ENCODE results near the gene SCAMP2. TPM values are rescaled to one million over a fixed set of nuclear protein-coding genes. Genes with fewer than 3 reads are reported as not detected.

The SCAMP2 gene
- total RNA-seq, 4 donors from 2014 or later = 15.9 to 67.5 (median 33.0) TPM

DNA sequence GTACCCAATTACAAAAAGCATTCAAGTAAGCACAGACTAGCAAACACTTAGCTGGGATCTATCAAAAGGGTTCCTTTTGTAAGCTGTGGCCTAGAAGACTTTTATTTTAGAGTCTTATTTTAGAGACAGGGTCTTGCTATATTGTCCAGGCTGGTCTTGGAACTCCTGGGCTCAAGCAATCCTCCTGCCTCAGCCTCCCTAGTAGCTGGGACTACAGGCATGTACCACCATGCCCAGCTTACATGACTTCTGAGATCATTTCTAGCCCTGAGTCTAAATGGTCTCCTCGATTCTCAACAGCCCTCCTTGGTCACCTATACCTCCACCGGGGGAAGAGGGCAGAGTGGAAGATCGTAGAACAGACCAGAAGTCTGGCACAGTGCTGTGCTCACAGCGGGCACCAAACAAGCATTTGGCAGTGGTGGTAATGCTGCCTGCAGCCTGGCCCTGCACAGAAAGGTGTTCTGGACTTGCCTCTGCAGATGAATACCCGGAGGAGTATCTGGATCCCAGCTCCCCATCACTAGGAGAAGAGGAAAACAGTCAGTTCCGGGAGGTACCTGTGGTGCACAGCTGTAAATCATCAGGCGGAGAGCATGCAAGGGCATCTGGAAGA lies 31.1 kb upstream of the SCAMP2 start:
- Histone ChIP-seq H3K9me3 (no peaks in the 10 kb centered on the region), H3K4me3 (no peak overlapping the region), H3K27ac (no peak overlapping the region), H3K36me3 (no peaks in the 10 kb centered on the region), H3K27me3 (no peaks in the 10 kb centered on the region), H3K4me1 (peaks cover 10 to 15% of the 10 kb centered on the region in 2 donors)
- no peak for TF ChIP-seq POLR2A (IDR thresholded peaks at IDR 0.05)
- TF ChIP-seq, protein P1, sequence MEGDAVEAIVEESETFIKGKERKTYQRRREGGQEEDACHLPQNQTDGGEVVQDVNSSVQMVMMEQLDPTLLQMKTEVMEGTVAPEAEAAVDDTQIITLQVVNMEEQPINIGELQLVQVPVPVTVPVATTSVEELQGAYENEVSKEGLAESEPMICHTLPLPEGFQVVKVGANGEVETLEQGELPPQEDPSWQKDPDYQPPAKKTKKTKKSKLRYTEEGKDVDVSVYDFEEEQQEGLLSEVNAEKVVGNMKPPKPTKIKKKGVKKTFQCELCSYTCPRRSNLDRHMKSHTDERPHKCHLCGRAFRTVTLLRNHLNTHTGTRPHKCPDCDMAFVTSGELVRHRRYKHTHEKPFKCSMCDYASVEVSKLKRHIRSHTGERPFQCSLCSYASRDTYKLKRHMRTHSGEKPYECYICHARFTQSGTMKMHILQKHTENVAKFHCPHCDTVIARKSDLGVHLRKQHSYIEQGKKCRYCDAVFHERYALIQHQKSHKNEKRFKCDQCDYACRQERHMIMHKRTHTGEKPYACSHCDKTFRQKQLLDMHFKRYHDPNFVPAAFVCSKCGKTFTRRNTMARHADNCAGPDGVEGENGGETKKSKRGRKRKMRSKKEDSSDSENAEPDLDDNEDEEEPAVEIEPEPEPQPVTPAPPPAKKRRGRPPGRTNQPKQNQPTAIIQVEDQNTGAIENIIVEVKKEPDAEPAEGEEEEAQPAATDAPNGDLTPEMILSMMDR (IDR thresholded peaks at IDR 0.05) = no peak
- no peak for DNase-seq
- intact Hi-C loops (cut with DNase I; ENCODE audit: low total_unique reads) = no loop called here

DNA sequence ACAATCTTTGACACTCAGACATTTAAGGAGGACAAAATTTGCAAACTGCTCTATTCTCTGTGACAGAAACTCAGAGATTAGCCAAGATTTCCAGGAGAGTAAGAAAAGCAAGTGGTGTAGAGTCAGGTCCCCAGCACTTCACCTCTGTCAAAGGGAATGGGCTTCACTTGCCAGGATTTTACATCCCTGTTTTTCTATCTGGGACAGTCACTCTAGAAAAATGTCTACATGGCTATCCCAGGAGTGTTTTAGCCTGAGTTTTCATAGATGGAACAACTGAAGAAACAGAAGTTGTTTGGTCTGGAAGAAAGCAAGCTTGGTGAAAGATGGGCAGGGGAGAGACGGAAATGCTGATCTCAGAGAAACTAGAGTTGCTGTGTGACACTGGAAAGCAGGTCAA lies 30.5 kb upstream of the SCAMP2 start:
- Histone ChIP-seq H3K27me3 (no peaks in the 10 kb centered on the region), H3K36me3 (no peaks in the 10 kb centered on the region), H3K9me3 (no peaks in the 10 kb centered on the region), H3K4me3 (no peak overlapping the region), H3K4me1 (peaks cover 10 to 15% of the 10 kb centered on the region in 2 donors), H3K27ac (no peak overlapping the region)
- no peak for TF ChIP-seq POLR2A (IDR thresholded peaks at IDR 0.05)
- TF ChIP-seq, protein P1 (IDR thresholded peaks at IDR 0.05) = no peak
- no peak for DNase-seq
- intact Hi-C loops (cut with DNase I; ENCODE audit: low total_unique reads) = no loop called here

GRCh38 chr15:74902295-74903075 lies 29.3 kb upstream of the SCAMP2 start:
- H3K36me3 ChIP-seq = no peaks in the 10 kb centered on the region
- peaks cover 10 to 13% of the 10 kb centered on the region in 2 donors for H3K4me1 ChIP-seq
- no peak overlapping the region for H3K27ac ChIP-seq
- H3K9me3 ChIP-seq = no peaks in the 10 kb centered on the region
- no peak for TF ChIP-seq POLR2A (IDR thresholded peaks at IDR 0.05)
- TF ChIP-seq, protein P1 (IDR thresholded peaks at IDR 0.05) = no peak
- intact Hi-C loops (cut with DNase I; ENCODE audit: low total_unique reads) = no loop called here
- no peaks in the 10 kb centered on the region for H3K27me3 ChIP-seq
- H3K4me3 ChIP-seq = no peak overlapping the region
- no peak for DNase-seq

DNA sequence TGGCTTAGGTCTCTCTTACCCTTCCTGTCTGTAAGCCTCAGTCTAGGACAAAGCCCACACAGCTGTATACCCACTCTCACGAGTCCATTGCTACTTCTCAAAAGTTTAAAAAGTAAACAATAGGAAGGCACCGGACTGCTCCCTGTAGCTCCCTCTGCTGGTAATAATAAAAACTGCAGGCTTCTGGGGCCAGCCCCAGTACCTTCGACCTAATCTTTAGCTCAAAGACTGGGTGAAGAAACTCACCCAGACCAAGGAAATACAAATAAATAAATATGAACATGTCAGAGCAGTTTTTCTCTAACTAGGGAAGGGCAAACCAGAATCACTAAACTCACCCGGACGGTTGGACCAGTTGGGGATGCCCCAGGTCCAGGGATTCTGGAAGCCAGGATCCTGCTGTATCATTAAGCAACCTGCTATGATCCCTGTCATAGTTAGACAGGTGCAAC lies 28.5 kb upstream of the SCAMP2 start:
- H3K9me3 ChIP-seq = no peaks in the 10 kb centered on the region
- intact Hi-C loops (cut with DNase I; ENCODE audit: low total_unique reads) = no loop called here
- peak overlapping the region; percentile 38 to 44 for H3K27ac ChIP-seq
- peaks cover 9 to 10% of the 10 kb centered on the region in 2 donors for H3K4me1 ChIP-seq
- no peak for TF ChIP-seq POLR2A (IDR thresholded peaks at IDR 0.05)
- TF ChIP-seq, protein P1 (IDR thresholded peaks at IDR 0.05) = peak; percentile 72 to 95 (median 74)
- DNase-seq = peak; percentile 54 to 56
- no peaks in the 10 kb centered on the region for H3K36me3 ChIP-seq
- H3K27me3 ChIP-seq = no peaks in the 10 kb centered on the region
- H3K4me3 ChIP-seq = no peak overlapping the region

GRCh38 chr15:74897300-74897701 lies 24.1 kb upstream of the SCAMP2 start:
- Histone ChIP-seq H3K36me3 (no peaks in the 10 kb centered on the region), H3K27ac (no peak overlapping the region), H3K4me3 (no peak overlapping the region), H3K4me1 (peaks cover 0 to 6% of the 10 kb centered on the region in 2 donors), H3K27me3 (no peaks in the 10 kb centered on the region), H3K9me3 (no peaks in the 10 kb centered on the region)
- intact Hi-C loops (cut with DNase I; ENCODE audit: low total_unique reads) = no loop called here
- DNase-seq = no peak
- TF ChIP-seq, protein P1 (IDR thresholded peaks at IDR 0.05) = no peak
- TF ChIP-seq POLR2A (IDR thresholded peaks at IDR 0.05) = no peak
